ENCODE results near the gene HOXC6. TPM values are rescaled to one million over a fixed set of nuclear protein-coding genes. Genes with fewer than 3 reads are reported as not detected.

HOXC6 gene
- total RNA-seq, 4 donors from 2014 or later: 0.21 to 1.1 (median 0.30) TPM; not detected in 1

GRCh38 chr12:54017027-54017788, 11.0 kb upstream of the HOXC6 start:
- peak overlapping the region; percentile 42 to 64 (median 50) for H3K4me3 ChIP-seq
- H3K4me1 ChIP-seq: peaks cover 3 to 55% (median 11%) of the 10 kb centered on the region in 3 donors
- H3K27ac ChIP-seq: peak overlapping the region; percentile 24 to 67 (median 39)
- no peak for DNase-seq
- TF ChIP-seq POLR2A (IDR thresholded peaks at IDR 0.05) (no peak), CTCF (IDR thresholded peaks at IDR 0.05) (peak in 1 of 6 experiments; percentile 10)
- no peaks in the 10 kb centered on the region for H3K9me3 ChIP-seq
- H3K27me3 ChIP-seq: peaks cover 15 to 100% (median 33%) of the 10 kb centered on the region in 4 donors
- 1 to 5% methylated on average over 24 of the region's 24 CpGs for WGBS, 2 donors
- no peaks in the 10 kb centered on the region for H3K36me3 ChIP-seq
- intact Hi-C loops (cut with DNase I): no loop called here

GRCh38 chr12:54017878-54018467, 10.3 kb upstream of the HOXC6 start:
- DNase-seq: peak; percentile 21
- Histone ChIP-seq H3K4me1 (peaks cover 3 to 55% (median 11%) of the 10 kb centered on the region in 3 donors), H3K27me3 (peaks cover 15 to 100% (median 30%) of the 10 kb centered on the region in 4 donors), H3K27ac (peak overlapping the region; percentile 24 to 67 (median 39)), H3K36me3 (no peaks in the 10 kb centered on the region), H3K4me3 (peak overlapping the region; percentile 42 to 64 (median 50)), H3K9me3 (no peaks in the 10 kb centered on the region)
- TF ChIP-seq POLR2A (IDR thresholded peaks at IDR 0.05) (peak in 1 of 4 donors; percentile 32), CTCF (IDR thresholded peaks at IDR 0.05) (peak in 1 of 6 experiments; percentile 18)
- intact Hi-C loops (cut with DNase I): no loop called here
- WGBS, 2 donors: 0% methylated on average over 1 of the region's 34 CpGs; no CpG with 5 or more reads in 1 of the 2 donors

- peak overlapping the region; percentile 24 to 67 (median 39) for H3K27ac ChIP-seq
- WGBS, 2 donors: 43 to 62% methylated on average over 10 to 14 of the region's 29 CpGs
- no peaks in the 10 kb centered on the region for H3K9me3 ChIP-seq
- intact Hi-C loops (cut with DNase I): no loop called here
- TF ChIP-seq POLR2A (IDR thresholded peaks at IDR 0.05) (no peak), CTCF (IDR thresholded peaks at IDR 0.05) (no peak)
- no peaks in the 10 kb centered on the region for H3K36me3 ChIP-seq
- DNase-seq: no peak
- peaks cover 15 to 100% (median 27%) of the 10 kb centered on the region in 4 donors for H3K27me3 ChIP-seq
- peaks cover 3 to 55% (median 11%) of the 10 kb centered on the region in 3 donors for H3K4me1 ChIP-seq
- H3K4me3 ChIP-seq: peak overlapping the region; percentile 42 to 64 (median 50)
Measured at GRCh38 chr12:54018468-54018984, 9.7 kb upstream of the HOXC6 start.

- no peak overlapping the region for H3K4me3 ChIP-seq
- peaks cover 3 to 53% (median 11%) of the 10 kb centered on the region in 3 donors for H3K4me1 ChIP-seq
- no peaks in the 10 kb centered on the region for H3K36me3 ChIP-seq
- DNase-seq: no peak
- 53 to 69% methylated on average over 23 to 29 of the region's 43 CpGs for WGBS, 2 donors
- peaks cover 13 to 100% (median 26%) of the 10 kb centered on the region in 4 donors for H3K27me3 ChIP-seq
- no peak overlapping the region for H3K27ac ChIP-seq
- intact Hi-C loops (cut with DNase I): no loop called here
- TF ChIP-seq CTCF (IDR thresholded peaks at IDR 0.05): no peak
- no peak for TF ChIP-seq POLR2A (IDR thresholded peaks at IDR 0.05)
- no peaks in the 10 kb centered on the region for H3K9me3 ChIP-seq
Measured at GRCh38 chr12:54019091-54019811, 9.0 kb upstream of the HOXC6 start.

Data from esophagus squamous epithelium (tissue), 5 donors.